SJSA1 (cell line): Measurements from ENCODE around the gene WWTR1. TPM values are rescaled to one million over a fixed set of nuclear protein-coding genes. Genes with fewer than 3 reads are reported as not detected.

ENCODE experiments used
- DNase-seq, 2 experiments: peaks; one replicate each; pipeline ENCODE4 v3.0.0-alpha.2; 2015 to 2020; ENCODE audit warnings: low spot score in 2 of 2, low read depth in 1 of 2
- H3K27ac ChIP-seq: fragments of 250-450 bp; sonication (Bioruptor Pico); 2 replicates; pipeline ENCODE4 v1.5.1; 2020; ENCODE audit warnings: mild to moderate bottlenecking, moderate library complexity
- H3K27me3 ChIP-seq: fragments of 250-450 bp; sonication (Bioruptor Pico); replicated peaks from 2 replicates; pipeline ENCODE4 v1.5.1; 2020; ENCODE audit warnings: mild to moderate bottlenecking, moderate library complexity
- H3K36me3 ChIP-seq: fragments of 250-450 bp; sonication (Bioruptor Pico); 2 replicates; pipeline ENCODE4 v1.5.1; 2020; ENCODE audit warnings: mild to moderate bottlenecking
- H3K4me1 ChIP-seq: fragments of 250-450 bp; sonication (Bioruptor Pico); replicated peaks from 2 replicates; pipeline ENCODE4 v1.6.1; 2021; ENCODE audit warnings: mild to moderate bottlenecking
- H3K4me3 ChIP-seq: fragments of 250-450 bp; sonication (Bioruptor Pico); 2 replicates; pipeline ENCODE4 v1.5.1; 2020; ENCODE audit warnings: mild to moderate bottlenecking
- H3K9me3 ChIP-seq: fragments of 250-450 bp; sonication (Bioruptor Pico); replicated peaks from 2 replicates; pipeline ENCODE4 v1.5.1; 2020; ENCODE audit warnings: mild to moderate bottlenecking
- total RNA-seq: library from RNA; depleted of rRNA; stranded (reverse); fragments of >200 nt; shearing (Covaris generic); gene quantifications from 2 replicates; pipeline ENCODE4 v1.2.3, GENCODE V29; 2014

WWTR1 gene
- total RNA-seq, 1 experiment from 2014 or later, result 43.0 TPM

DNA sequence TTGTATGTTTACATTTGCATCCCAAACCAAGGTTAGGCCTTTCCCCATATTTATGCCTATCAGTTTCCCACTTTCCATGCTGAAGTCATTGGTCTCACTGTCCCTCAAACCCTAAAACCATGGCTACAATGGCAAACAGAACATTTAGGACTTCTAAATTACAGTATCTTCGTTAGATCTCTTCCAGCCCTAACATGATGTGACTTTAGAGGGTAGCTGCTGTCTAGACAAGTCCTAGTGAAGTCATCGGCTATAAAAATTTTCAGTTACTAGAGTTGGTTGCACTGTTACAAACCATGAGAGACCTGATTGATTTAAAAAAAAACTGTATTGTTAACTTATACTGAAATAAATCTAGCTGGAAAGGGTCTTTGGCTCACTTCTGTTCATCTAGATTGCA is 128.7 kb downstream of the WWTR1 start:
- peak overlapping the region; percentile 54 for H3K27ac ChIP-seq
- no peaks in the 10 kb centered on the region for H3K9me3 ChIP-seq

GRCh38 chr3:149528340-149528650 is 129.5 kb downstream of the WWTR1 start:
- peak; percentile 56 to 65 for DNase-seq
- no peak overlapping the region for H3K4me3 ChIP-seq
- peaks cover 33% of the 10 kb centered on the region for H3K36me3 ChIP-seq
- no peaks in the 10 kb centered on the region for H3K27me3 ChIP-seq
- peak overlapping the region; percentile 54 for H3K27ac ChIP-seq
- H3K4me1 ChIP-seq, result peaks cover 39% of the 10 kb centered on the region
- H3K9me3 ChIP-seq, result no peaks in the 10 kb centered on the region

More for the DNA sequence above, 128.7 kb downstream of the WWTR1 start:
- no peak for DNase-seq
- no peaks in the 10 kb centered on the region for H3K27me3 ChIP-seq
- no peak overlapping the region for H3K4me3 ChIP-seq
- H3K36me3 ChIP-seq, result peaks cover 30% of the 10 kb centered on the region
- peaks cover 47% of the 10 kb centered on the region for H3K4me1 ChIP-seq

DNA sequence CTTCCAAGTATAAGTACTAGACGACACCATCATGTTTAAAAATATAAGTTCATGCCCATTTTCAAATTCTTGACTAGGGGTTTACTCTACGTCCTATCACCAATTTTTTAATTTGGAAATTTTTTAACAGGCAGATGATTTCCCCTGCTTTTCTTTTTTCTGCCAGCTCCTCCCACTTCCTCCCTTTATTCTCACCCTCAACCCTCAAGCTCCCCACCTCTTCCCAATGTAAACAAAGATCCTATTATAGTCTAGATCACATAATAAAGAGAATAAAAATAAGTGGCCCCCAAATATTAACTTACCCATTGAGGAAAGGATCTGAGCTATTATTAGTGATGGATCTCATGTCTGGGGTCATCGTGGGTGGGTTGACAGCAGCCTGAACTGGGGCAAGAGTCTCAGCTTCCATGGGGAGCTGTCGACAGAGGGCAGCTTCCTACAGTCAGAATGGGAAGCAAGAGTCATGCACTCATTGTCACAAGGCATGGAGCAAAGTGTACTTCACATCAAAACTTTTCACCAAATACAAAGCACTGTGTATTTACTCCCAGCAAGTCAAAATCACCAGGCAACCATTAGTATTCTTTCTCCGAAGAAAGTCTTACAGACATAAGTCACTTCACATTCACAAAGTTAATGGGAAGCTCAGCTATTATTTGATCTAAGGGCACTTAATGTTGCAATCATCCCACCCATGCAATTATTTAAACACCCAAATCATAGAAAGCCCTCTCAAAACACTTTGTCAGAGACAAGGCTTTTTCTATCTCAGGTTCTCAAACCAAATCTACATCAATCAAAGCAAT is 130.1 kb downstream of the WWTR1 start:
- Histone ChIP-seq H3K4me3 (no peak overlapping the region), H3K9me3 (no peaks in the 10 kb centered on the region), H3K4me1 (peaks cover 35% of the 10 kb centered on the region), H3K27ac (peak overlapping the region; percentile 54), H3K36me3 (peaks cover 35% of the 10 kb centered on the region), H3K27me3 (no peaks in the 10 kb centered on the region)
- DNase-seq, result peak; percentile 43 to 60

- H3K4me3 ChIP-seq, result no peak overlapping the region
- no peaks in the 10 kb centered on the region for H3K27me3 ChIP-seq
- DNase-seq, result no peak
- H3K4me1 ChIP-seq, result peaks cover 17% of the 10 kb centered on the region
- no peaks in the 10 kb centered on the region for H3K9me3 ChIP-seq
- peaks cover 63% of the 10 kb centered on the region for H3K36me3 ChIP-seq
- H3K27ac ChIP-seq, result no peak overlapping the region
These were observed 134.1 kb downstream of the WWTR1 start for GRCh38 chr3:149523512-149524299.

GRCh38 chr3:149519912-149520311 is 137.9 kb downstream of the WWTR1 start:
- H3K27ac ChIP-seq, result no peak overlapping the region
- H3K4me3 ChIP-seq, result no peak overlapping the region
- no peak for DNase-seq
- H3K9me3 ChIP-seq, result no peaks in the 10 kb centered on the region
- peaks cover 71% of the 10 kb centered on the region for H3K36me3 ChIP-seq
- no peaks in the 10 kb centered on the region for H3K4me1 ChIP-seq
- H3K27me3 ChIP-seq, result no peaks in the 10 kb centered on the region

- Histone ChIP-seq H3K9me3 (no peaks in the 10 kb centered on the region), H3K36me3 (peaks cover 43% of the 10 kb centered on the region), H3K4me3 (no peak overlapping the region), H3K4me1 (no peaks in the 10 kb centered on the region), H3K27me3 (no peaks in the 10 kb centered on the region), H3K27ac (no peak overlapping the region)
- DNase-seq, result no peak
These were observed 140.9 kb downstream of the WWTR1 start for GRCh38 chr3:149516920-149517319.

DNA sequence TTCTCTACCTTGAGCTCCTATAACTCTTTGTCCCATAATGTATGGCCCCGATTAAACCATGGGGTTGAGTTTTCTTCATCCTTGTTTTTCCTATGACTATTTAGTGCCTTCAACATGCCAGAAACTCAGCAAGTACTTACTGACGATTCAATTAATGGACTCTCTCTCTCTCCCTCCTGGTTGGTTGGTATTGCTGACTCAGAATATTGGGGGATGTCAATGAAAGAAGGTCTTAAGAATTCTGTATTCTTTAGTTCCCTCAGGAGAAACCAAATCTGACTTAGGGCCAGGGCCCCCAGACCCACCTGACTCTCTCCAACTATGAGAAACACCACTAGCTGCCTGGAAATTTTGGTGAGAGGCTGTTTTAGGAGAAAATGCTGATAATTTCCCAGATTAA is 142.6 kb downstream of the WWTR1 start:
- H3K36me3 ChIP-seq, result peaks cover 28% of the 10 kb centered on the region
- no peak overlapping the region for H3K27ac ChIP-seq
- DNase-seq, result no peak
- H3K4me3 ChIP-seq, result no peak overlapping the region
- H3K9me3 ChIP-seq, result no peaks in the 10 kb centered on the region
- no peaks in the 10 kb centered on the region for H3K4me1 ChIP-seq
- no peaks in the 10 kb centered on the region for H3K27me3 ChIP-seq

- no peaks in the 10 kb centered on the region for H3K27me3 ChIP-seq
- no peak overlapping the region for H3K27ac ChIP-seq
- no peak overlapping the region for H3K4me3 ChIP-seq
- no peaks in the 10 kb centered on the region for H3K9me3 ChIP-seq
- DNase-seq, result no peak
- H3K4me1 ChIP-seq, result no peaks in the 10 kb centered on the region
- H3K36me3 ChIP-seq, result peaks cover 23% of the 10 kb centered on the region
These were observed 143.4 kb downstream of the WWTR1 start for GRCh38 chr3:149514471-149514870.

- no peaks in the 10 kb centered on the region for H3K9me3 ChIP-seq
- no peak overlapping the region for H3K27ac ChIP-seq
- DNase-seq, result peak; percentile 42 to 62
- peaks cover 15% of the 10 kb centered on the region for H3K4me1 ChIP-seq
- no peaks in the 10 kb centered on the region for H3K27me3 ChIP-seq
- peaks cover 8% of the 10 kb centered on the region; the same call in 1 of the 2 replicates for H3K36me3 ChIP-seq
- no peak overlapping the region for H3K4me3 ChIP-seq
These were observed 145.6 kb downstream of the WWTR1 start for GRCh38 chr3:149512073-149512782.

- H3K36me3 ChIP-seq, result no peaks in the 10 kb centered on the region; the same call in 1 of the 2 replicates
- peaks cover 26% of the 10 kb centered on the region for H3K4me1 ChIP-seq
- no peaks in the 10 kb centered on the region for H3K9me3 ChIP-seq
- H3K27me3 ChIP-seq, result no peaks in the 10 kb centered on the region
- H3K27ac ChIP-seq, result no peak overlapping the region
- H3K4me3 ChIP-seq, result no peak overlapping the region
- no peak for DNase-seq
These were observed 146.7 kb downstream of the WWTR1 start for GRCh38 chr3:149511040-149511626.

DNA sequence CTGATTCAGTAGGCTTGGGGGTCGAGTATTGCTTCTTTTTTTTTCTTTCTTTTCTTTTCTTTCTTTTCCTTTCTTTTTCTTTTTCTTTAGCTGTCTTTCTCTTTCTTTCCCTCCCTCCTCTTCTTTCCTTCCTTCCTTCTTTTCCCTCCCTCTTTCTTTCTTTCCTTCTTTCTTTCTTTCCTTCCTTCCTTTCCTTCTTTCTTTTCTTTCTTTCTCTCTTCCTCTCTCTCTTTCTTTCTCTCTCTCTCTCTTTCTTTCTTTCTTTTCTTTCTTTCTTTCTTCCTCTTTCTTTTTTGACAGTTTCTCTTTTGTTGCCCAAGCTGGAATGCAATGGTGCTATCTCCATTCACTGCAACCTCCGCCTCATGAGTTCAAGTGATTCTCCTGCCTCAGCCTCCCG is 147.3 kb downstream of the WWTR1 start:
- Histone ChIP-seq H3K9me3 (no peaks in the 10 kb centered on the region), H3K27ac (no peak overlapping the region), H3K4me3 (no peak overlapping the region), H3K36me3 (no peaks in the 10 kb centered on the region), H3K27me3 (no peaks in the 10 kb centered on the region), H3K4me1 (peaks cover 28% of the 10 kb centered on the region)
- no peak for DNase-seq

DNA sequence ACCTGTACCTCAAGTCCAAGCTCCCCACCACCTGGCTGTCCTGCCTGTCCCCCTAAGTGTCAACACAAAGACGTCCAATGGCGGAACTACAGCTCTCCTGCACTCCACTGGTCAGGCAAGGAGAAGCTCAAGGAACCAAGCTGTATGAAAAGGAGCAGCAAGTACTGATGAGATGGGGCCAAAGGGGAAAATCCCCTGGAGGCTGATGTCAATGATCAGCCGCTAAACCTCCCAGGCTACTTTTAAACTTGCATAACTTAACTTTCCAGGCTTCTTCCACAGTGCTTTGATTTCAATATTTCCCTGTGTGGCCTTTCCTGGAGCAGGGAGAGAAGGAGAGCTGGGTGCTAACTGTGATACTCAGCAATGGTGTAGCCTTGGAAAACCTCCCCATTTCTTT is 148.3 kb downstream of the WWTR1 start:
- H3K9me3 ChIP-seq, result no peaks in the 10 kb centered on the region
- no peaks in the 10 kb centered on the region for H3K36me3 ChIP-seq
- H3K27ac ChIP-seq, result no peak overlapping the region
- H3K4me3 ChIP-seq, result no peak overlapping the region
- no peak for DNase-seq
- no peaks in the 10 kb centered on the region for H3K27me3 ChIP-seq
- H3K4me1 ChIP-seq, result peaks cover 28% of the 10 kb centered on the region

- no peaks in the 10 kb centered on the region for H3K36me3 ChIP-seq
- no peaks in the 10 kb centered on the region for H3K27me3 ChIP-seq
- H3K9me3 ChIP-seq, result no peaks in the 10 kb centered on the region
- peaks cover 28% of the 10 kb centered on the region for H3K4me1 ChIP-seq
- peak in 1 of 2 experiments; percentile 40 for DNase-seq
- peak overlapping the region; percentile 39 for H3K27ac ChIP-seq
- no peak overlapping the region for H3K4me3 ChIP-seq
These were observed 150.1 kb downstream of the WWTR1 start for GRCh38 chr3:149507491-149508324.
